NCI-H345 treated with DMSO at 0.1 percent for 48 hours (cell line): ENCODE data around the gene DAZ4.
"Not testable (repeated sequence)": the region's sequence is repeated elsewhere in the genome, so short reads cannot be mapped to it uniquely, and the experiment has no call there.

Experiments used
- DNase-seq: peaks from one replicate; lab custom pipeline; 2025; ENCODE audit not compliant: unreplicated experiment; lab: John Stamatoyannopoulos, UW

Gene DAZ4, protein sequence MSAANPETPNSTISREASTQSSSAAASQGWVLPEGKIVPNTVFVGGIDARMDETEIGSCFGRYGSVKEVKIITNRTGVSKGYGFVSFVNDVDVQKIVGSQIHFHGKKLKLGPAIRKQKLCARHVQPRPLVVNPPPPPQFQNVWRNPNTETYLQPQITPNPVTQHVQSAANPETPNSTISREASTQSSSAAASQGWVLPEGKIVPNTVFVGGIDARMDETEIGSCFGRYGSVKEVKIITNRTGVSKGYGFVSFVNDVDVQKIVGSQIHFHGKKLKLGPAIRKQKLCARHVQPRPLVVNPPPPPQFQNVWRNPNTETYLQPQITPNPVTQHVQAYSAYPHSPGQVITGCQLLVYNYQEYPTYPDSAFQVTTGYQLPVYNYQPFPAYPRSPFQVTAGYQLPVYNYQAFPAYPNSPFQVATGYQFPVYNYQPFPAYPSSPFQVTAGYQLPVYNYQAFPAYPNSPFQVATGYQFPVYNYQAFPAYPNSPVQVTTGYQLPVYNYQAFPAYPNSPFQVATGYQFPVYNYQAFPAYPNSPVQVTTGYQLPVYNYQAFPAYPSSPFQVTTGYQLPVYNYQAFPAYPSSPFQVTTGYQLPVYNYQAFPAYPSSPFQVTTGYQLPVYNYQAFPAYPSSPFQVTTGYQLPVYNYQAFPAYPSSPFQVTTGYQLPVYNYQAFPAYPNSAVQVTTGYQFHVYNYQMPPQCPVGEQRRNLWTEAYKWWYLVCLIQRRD

DNA sequence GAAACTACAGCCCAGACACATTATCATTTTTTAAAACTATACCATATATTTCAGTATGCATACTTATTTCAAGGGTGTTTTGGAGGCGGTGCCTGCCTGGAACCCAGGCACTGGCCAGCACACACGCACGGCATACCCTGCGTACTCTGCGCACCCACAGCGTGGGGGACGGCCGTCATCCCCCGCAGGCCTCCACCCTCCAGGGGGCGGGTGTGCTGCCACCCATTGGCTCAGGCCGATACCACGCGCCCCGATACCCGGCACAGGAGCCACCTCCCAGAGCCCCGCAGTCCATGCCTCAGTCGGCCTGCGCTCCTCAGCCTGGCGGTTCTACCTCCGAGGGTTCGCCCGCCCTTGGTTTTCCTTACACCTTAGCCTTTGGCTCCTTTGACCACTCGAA lies at the start of gene DAZ4:
TSS of gene DAZ4 (plus strand) at position 301 of the 400 bp plus-strand sequence. CDS start 208 bp downstream, outside the sequence.
- DNase-seq = not testable (repeated sequence)

DNA sequence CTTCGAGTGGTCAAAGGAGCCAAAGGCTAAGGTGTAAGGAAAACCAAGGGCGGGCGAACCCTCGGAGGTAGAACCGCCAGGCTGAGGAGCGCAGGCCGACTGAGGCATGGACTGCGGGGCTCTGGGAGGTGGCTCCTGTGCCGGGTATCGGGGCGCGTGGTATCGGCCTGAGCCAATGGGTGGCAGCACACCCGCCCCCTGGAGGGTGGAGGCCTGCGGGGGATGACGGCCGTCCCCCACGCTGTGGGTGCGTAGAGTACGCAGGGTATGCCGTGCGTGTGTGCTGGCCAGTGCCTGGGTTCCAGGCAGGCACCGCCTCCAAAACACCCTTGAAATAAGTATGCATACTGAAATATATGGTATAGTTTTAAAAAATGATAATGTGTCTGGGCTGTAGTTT lies 20.4 kb upstream of the DAZ4 start, which contains the start of gene DAZ3:
TSS of gene DAZ3 (minus strand) at position 101 of the 400 bp plus-strand sequence. CDS start 208 bp downstream, outside the sequence.
- DNase-seq = not testable (repeated sequence)

DNA sequence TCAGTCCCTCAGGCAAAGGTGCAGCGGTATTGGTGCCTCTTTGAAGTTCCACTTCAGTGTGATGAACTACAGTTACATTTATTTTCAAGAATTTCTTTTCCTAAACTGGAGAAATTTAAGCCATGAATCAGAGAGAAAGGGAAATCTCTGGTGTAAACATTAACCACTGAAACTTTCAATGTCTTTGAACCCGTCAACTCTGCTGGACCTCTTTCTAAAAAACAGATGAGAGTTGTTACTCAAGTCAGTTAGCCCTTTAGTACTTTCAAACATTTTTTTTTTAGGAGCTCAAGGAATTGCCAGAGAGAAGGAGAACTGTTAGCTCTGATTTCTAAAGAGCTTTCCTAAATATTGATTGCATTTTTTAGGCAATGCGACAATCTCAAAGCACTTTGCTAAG lies 11.9 kb upstream of the DAZ4 start:
- DNase-seq = not testable (repeated sequence)

DNA sequence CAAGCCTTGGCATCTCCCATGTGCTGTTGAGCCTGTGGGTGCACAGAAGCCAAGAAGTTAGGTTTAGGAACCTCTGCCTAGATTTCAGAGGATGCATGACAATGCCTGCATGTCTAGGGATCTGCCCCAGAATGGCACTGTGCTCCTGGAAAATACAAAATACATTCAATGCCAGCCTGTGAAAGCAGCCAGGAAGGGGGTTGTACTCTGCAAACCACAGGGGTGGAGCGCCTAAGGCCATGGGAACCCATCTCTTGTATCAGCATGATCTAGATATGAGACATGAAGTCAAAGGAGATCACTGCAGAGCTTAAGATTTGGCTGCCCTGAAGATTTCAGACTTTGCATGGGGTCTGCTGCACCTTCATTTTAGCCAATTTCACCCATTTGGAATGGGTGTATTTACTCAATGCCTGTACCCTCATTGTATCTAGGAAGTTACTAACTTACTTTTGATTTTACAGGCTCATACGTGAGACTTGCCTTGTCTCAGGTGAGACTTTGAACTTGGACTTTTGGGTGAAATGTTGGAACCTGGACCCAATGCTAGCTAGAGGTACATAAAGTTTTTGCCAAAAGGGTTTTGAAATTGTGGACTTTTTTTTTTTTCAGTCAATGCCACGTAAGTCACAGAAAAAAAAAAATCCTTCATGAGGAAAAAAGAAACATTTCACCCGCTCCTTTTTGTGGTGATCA lies 9.4 kb upstream of the DAZ4 start:
- not testable (repeated sequence) for DNase-seq

DNA sequence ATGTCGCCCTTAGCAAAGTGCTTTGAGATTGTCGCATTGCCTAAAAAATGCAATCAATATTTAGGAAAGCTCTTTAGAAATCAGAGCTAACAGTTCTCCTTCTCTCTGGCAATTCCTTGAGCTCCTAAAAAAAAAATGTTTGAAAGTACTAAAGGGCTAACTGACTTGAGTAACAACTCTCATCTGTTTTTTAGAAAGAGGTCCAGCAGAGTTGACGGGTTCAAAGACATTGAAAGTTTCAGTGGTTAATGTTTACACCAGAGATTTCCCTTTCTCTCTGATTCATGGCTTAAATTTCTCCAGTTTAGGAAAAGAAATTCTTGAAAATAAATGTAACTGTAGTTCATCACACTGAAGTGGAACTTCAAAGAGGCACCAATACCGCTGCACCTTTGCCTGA lies 8.7 kb upstream of the DAZ4 start:
- DNase-seq = not testable (repeated sequence)
